ENCODE results near the gene CCDC6. TPM values are rescaled to one million over a fixed set of nuclear protein-coding genes. Genes with fewer than 3 reads are reported as not detected.

CCDC6 gene
- total RNA-seq, 1 experiment from 2014 or later = 91.9 TPM

DNA sequence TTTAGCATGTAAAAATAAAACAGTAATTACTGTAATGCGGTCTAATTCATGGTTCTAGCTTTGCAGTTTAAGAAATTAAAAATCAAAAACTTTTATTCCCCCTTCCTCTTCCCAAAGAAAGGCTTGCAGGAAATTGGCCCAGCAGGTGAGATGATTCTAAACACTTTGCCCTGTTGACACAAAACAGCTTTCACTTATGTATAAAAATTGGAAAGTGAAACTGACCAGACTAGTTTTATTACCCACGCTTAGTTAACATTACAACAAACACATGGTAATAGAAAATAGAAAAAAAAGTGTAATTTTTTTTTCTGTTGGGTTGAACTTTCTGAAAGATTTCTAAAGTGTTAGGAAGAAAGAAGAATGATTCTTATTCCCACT, 1.2 kb upstream of the CCDC6 start:
- peaks cover 45% of the 10 kb centered on the region for H3K4me1 ChIP-seq (replicated peaks; ENCODE audit: insufficient read depth)
- peak in 1 of 2 experiments; percentile 61 for DNase-seq
- H4K20me1 ChIP-seq (ENCODE audit: insufficient read depth) = peaks cover 16% of the 10 kb centered on the region
- peak overlapping the region; percentile 85 for H2AFZ ChIP-seq
- H3K4me2 ChIP-seq = peak overlapping the region; percentile 95
- intact Hi-C loops (cut with micrococcal nuclease; ENCODE audit: unreplicated experiment) = loop anchor here (2.0 to 5.0 kb wide), 3 partner anchors 77 to 100 kb away; no protein-coding TSS in a partner anchor
- H3K9me2 ChIP-seq (ENCODE audit: insufficient read depth) = no peaks in the 10 kb centered on the region
- H3K27me3 ChIP-seq (ENCODE audit: insufficient read depth, low read depth) = no peaks in the 10 kb centered on the region
- no peak for TF ChIP-seq EZH2 (IDR thresholded peaks at IDR 0.05; ENCODE audit: low read depth)
- TF ChIP-seq, protein P1, sequence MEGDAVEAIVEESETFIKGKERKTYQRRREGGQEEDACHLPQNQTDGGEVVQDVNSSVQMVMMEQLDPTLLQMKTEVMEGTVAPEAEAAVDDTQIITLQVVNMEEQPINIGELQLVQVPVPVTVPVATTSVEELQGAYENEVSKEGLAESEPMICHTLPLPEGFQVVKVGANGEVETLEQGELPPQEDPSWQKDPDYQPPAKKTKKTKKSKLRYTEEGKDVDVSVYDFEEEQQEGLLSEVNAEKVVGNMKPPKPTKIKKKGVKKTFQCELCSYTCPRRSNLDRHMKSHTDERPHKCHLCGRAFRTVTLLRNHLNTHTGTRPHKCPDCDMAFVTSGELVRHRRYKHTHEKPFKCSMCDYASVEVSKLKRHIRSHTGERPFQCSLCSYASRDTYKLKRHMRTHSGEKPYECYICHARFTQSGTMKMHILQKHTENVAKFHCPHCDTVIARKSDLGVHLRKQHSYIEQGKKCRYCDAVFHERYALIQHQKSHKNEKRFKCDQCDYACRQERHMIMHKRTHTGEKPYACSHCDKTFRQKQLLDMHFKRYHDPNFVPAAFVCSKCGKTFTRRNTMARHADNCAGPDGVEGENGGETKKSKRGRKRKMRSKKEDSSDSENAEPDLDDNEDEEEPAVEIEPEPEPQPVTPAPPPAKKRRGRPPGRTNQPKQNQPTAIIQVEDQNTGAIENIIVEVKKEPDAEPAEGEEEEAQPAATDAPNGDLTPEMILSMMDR (conservative IDR thresholded peaks at IDR 0.05) = no peak
- POLR2A ChIA-PET (ENCODE audit: unreplicated experiment) = interaction anchor here (0.7 to 1.0 kb wide), 2 partner anchors 48 to 60 kb away, joined by 8 to 18 read pairs; no protein-coding TSS in a partner anchor
- H3K27ac ChIP-seq = peak overlapping the region; percentile 97
- peaks cover 36% of the 10 kb centered on the region for H3K79me2 ChIP-seq (ENCODE audit: low read depth)
- no peaks in the 10 kb centered on the region for H3K9me3 ChIP-seq (ENCODE audit: insufficient read depth, low read depth)
- H3K36me3 ChIP-seq (ENCODE audit: low read depth) = peaks cover 7% of the 10 kb centered on the region; the same call in 1 of the 2 replicates
- BruUV-seq (replicated peaks) = no TSS peak
- CTCF ChIA-PET = interaction anchor here (0.6 to 3.3 kb wide), 3 partner anchors 41 to 640 kb away, joined by 7 to 15 read pairs (median 8); no protein-coding TSS in a partner anchor
- H3K4me3 ChIP-seq = peak overlapping the region; percentile 94
- peaks cover 23% of the 10 kb centered on the region for H3F3A ChIP-seq (ENCODE audit: insufficient read depth, low read depth)

DNA sequence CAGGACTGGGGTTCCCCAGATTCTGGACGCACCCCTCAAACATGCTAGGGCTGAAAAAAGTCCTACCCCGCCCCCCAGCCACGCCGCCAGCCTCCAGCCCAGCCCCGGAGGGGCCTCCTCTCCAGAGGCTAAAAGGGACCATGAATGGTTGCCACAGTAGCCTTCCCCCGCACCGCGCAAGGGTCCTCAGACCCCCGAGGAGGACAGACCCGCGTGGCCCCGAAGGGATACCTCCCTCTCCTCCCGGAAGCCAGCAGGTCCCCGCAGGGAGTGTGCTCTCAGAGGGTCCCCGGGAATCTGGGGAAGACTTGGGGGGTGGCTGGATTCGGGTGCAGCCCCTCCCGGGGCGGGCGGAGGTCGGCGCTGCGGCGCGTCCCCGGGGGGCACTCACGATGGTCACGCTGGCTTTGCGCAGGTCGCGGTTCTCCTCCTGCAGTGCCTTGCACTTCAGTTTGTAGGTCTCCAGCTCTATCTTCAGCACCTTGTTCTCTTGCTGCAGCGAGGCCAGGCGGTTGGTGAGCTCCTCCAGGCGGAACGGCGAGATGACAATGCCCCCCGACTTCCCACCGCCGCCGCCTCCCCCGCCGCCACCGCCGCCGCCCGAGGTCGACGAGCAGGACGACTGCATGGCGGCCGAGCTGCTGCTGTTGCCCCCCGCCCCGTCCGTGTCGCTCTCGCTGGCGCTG, 482 bp downstream of the CCDC6 start:
- BruUV-seq (replicated peaks) = TSS peak; percentile 20
- intact Hi-C loops (cut with micrococcal nuclease; ENCODE audit: unreplicated experiment) = loop anchor here (1.0 to 5.0 kb wide), 6 partner anchors 41 to 280 kb away; no protein-coding TSS in a partner anchor
- peak overlapping the region; percentile 85 for H2AFZ ChIP-seq

DNA sequence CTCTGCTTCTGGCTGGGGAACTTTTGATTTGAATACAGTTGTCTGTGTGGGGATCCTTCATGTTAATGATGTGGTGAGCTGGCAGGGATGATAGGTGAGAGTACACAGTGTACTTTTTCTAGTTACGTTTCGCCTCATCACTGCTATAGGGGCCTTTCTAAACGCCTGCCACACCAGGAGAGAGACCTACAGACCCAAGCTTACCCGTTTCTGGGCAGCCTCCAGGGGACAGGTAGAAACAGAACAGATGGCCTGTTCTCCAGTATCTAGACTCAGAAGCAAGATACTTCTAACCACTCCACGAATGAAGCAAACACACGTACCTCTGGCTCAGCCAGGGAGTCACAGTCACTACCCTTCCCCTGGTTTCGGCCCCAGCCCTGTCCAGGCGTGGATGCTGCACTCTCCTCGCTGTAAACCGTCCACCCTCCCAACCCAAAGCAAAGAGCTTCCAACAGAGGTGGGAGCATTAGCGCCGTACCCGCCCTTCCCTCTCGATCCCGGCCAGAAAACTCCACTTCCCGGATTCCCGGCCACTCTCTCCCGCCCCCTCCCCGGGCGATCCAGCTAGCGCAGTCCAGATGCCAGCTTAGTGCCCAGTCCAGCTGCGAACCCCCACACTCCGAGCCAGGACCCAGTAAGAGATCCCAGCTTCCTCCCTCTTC, 1.2 kb downstream of the CCDC6 start:
- DNase-seq = peak in 1 of 2 experiments; percentile 38
- Histone ChIP-seq H3K27me3 (ENCODE audit: insufficient read depth, low read depth) (no peaks in the 10 kb centered on the region), H3K27ac (peak overlapping the region; percentile 97), H2AFZ (peak overlapping the region; percentile 85), H4K20me1 (ENCODE audit: insufficient read depth) (peaks cover 33% of the 10 kb centered on the region), H3K4me3 (peak overlapping the region; percentile 94), H3K9me3 (ENCODE audit: insufficient read depth, low read depth) (no peaks in the 10 kb centered on the region), H3K4me1 (replicated peaks; ENCODE audit: insufficient read depth) (peaks cover 63% of the 10 kb centered on the region), H3K79me2 (ENCODE audit: low read depth) (peaks cover 60% of the 10 kb centered on the region), H3K9me2 (ENCODE audit: insufficient read depth) (no peaks in the 10 kb centered on the region), H3F3A (ENCODE audit: insufficient read depth, low read depth) (peaks cover 26% of the 10 kb centered on the region), H3K4me2 (peak overlapping the region; percentile 95), H3K36me3 (ENCODE audit: low read depth) (peaks cover 23% of the 10 kb centered on the region; the same call in 1 of the 2 replicates)
- ChIA-PET CTCF (interaction anchor here (0.6 to 3.3 kb wide), 3 partner anchors 11 to 40 kb away, joined by 3 to 15 read pairs (median 4); no protein-coding TSS in a partner anchor), POLR2A (ENCODE audit: unreplicated experiment) (no interaction called here)
- no TSS peak for BruUV-seq (replicated peaks)
- no peak for TF ChIP-seq EZH2 (IDR thresholded peaks at IDR 0.05; ENCODE audit: low read depth)
- TF ChIP-seq, protein P1 (conservative IDR thresholded peaks at IDR 0.05) = no peak
- intact Hi-C loops (cut with micrococcal nuclease; ENCODE audit: unreplicated experiment) = loop anchor here (5.0 kb wide), 2 partner anchors 98 to 102 kb away; no protein-coding TSS in a partner anchor

More for the DNA sequence above, 482 bp downstream of the CCDC6 start:
- Histone ChIP-seq H3K9me2 (ENCODE audit: insufficient read depth) (no peaks in the 10 kb centered on the region), H3K36me3 (ENCODE audit: low read depth) (peaks cover 19% of the 10 kb centered on the region; the same call in 1 of the 2 replicates), H3F3A (ENCODE audit: insufficient read depth, low read depth) (peaks cover 26% of the 10 kb centered on the region), H3K4me3 (peak overlapping the region; percentile 94), H4K20me1 (ENCODE audit: insufficient read depth) (peaks cover 29% of the 10 kb centered on the region), H3K4me2 (peak overlapping the region; percentile 95), H3K79me2 (ENCODE audit: low read depth) (peaks cover 53% of the 10 kb centered on the region), H3K9me3 (ENCODE audit: insufficient read depth, low read depth) (no peaks in the 10 kb centered on the region), H3K27me3 (ENCODE audit: insufficient read depth, low read depth) (no peaks in the 10 kb centered on the region), H3K4me1 (replicated peaks; ENCODE audit: insufficient read depth) (peaks cover 60% of the 10 kb centered on the region), H3K27ac (peak overlapping the region; percentile 97)
- ChIA-PET POLR2A (ENCODE audit: unreplicated experiment) (interaction anchor here (0.6 kb wide), 4 partner anchors 59 to 1733 kb away, joined by 3 to 5 read pairs (median 4); no protein-coding TSS in a partner anchor), CTCF (interaction anchor here (0.6 to 3.3 kb wide), 4 partner anchors 12 to 124 kb away, joined by 3 to 15 read pairs (median 4); no protein-coding TSS in a partner anchor)
- no peak for DNase-seq
- TF ChIP-seq, protein P1 (conservative IDR thresholded peaks at IDR 0.05) = no peak
- TF ChIP-seq EZH2 (IDR thresholded peaks at IDR 0.05; ENCODE audit: low read depth) = no peak
